ENCODE measurements around the gene MTNR1B. TPM values are rescaled to one million over a fixed set of nuclear protein-coding genes. Genes with fewer than 3 reads are reported as not detected.

The MTNR1B gene
- total RNA-seq, 4 donors from 2014 or later, result not detected

GRCh38 chr11:92941676-92942571 lies 27.5 kb upstream of the MTNR1B start:
- TF ChIP-seq, protein P1, sequence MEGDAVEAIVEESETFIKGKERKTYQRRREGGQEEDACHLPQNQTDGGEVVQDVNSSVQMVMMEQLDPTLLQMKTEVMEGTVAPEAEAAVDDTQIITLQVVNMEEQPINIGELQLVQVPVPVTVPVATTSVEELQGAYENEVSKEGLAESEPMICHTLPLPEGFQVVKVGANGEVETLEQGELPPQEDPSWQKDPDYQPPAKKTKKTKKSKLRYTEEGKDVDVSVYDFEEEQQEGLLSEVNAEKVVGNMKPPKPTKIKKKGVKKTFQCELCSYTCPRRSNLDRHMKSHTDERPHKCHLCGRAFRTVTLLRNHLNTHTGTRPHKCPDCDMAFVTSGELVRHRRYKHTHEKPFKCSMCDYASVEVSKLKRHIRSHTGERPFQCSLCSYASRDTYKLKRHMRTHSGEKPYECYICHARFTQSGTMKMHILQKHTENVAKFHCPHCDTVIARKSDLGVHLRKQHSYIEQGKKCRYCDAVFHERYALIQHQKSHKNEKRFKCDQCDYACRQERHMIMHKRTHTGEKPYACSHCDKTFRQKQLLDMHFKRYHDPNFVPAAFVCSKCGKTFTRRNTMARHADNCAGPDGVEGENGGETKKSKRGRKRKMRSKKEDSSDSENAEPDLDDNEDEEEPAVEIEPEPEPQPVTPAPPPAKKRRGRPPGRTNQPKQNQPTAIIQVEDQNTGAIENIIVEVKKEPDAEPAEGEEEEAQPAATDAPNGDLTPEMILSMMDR (IDR thresholded peaks at IDR 0.05; ENCODE audit: low read depth), result no peak

- TF ChIP-seq, protein P1 (IDR thresholded peaks at IDR 0.05; ENCODE audit: low read depth), result no peak
These were observed 22.7 kb upstream of the MTNR1B start for GRCh38 chr11:92946707-92947106.

DNA sequence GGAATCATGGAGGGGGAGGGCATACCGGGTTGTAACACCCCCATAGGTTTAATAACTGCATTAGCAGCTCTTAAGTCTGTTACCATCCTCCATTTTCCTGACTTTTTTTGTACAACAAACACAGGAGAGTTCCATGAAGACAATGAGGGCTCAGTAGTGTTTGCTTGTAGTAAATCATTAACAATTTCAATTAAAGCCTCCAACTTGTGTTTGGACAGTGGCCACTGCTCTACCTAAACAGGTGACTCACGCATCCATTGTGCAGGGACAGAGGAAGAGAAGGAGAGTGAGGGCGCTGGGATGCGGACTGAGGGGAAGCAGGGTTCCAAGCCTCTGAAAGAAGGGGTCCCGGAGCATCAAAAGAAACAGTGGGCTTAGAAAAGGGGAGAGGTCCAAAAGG lies 21.3 kb upstream of the MTNR1B start:
- TF ChIP-seq, protein P1 (IDR thresholded peaks at IDR 0.05; ENCODE audit: low read depth), result no peak

DNA sequence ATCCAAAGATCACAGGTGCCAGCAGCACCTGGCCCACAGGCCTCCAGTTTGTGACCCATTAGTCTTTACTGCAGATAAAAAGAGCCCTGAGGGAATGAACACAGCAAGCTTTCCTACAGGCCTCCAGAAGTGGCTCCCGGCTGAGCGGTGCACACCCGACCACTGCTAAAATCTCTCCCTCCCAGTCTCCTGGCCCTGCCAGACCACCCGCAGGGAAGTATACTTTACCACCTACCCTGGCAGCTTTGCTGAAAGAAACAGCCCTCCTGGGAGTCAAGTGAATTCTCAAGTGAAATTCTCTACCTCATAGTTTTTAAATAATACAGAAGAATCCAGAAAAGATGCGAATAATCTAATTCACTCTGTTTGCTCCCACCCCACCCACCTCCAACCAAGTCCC lies 15.4 kb upstream of the MTNR1B start:
- TF ChIP-seq, protein P1 (IDR thresholded peaks at IDR 0.05; ENCODE audit: low read depth), result no peak

GRCh38 chr11:92955860-92956259 lies 13.6 kb upstream of the MTNR1B start:
- TF ChIP-seq, protein P1 (IDR thresholded peaks at IDR 0.05; ENCODE audit: low read depth), result no peak

DNA sequence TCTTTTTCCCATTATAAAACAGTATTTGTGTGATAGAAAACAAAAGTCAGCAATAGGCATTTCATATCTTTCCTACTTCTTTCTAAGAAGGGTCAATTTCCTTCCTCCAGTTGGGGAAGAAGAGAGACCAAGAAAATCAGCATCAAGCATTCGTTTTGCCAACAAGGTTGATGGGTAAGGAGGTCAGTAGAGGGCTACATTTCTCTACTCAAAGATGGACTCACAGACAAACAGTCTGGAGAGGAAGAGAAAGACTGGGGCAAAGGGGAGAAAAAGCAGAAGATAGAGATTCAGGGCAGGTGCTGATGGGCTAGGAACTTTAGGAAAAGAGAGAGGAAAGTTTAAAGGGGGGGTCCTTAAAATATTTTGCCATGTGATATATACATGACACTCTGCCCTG lies 8.6 kb upstream of the MTNR1B start:
- TF ChIP-seq, protein P1 (IDR thresholded peaks at IDR 0.05; ENCODE audit: low read depth), result no peak

DNA sequence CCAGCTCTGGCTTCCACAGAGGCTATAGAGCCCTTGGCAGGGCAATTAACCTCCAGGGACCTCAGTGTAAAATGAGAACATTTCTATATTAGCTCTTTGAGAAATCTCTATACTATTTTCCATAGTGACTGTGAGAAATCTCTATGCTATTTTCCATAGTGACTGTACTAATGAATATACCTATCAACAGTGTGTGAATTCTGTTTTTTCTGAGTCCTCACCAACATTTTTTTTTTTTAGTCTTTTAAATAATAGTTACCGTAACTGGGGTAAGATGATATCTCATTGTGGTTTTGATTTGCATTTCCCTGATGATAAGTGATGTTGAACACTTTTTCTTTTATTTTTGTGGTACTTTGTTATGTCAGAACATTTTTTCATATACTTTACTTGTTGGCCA lies 7.0 kb upstream of the MTNR1B start:
- TF ChIP-seq, protein P1 (IDR thresholded peaks at IDR 0.05; ENCODE audit: low read depth), result no peak

Measured in subcutaneous adipose tissue (tissue), 4 donors.